GM23248 (cell line): ENCODE data around the gene PDE8B. TPM values are rescaled to one million over a fixed set of nuclear protein-coding genes. Genes with fewer than 3 reads are reported as not detected.

Experiments used
- DNase-seq: peaks from one replicate; pipeline ENCODE4 v3.0.0-alpha.2; 2015
- H2AFZ ChIP-seq: fragments of 200-600 bp; sonication (generic); 2 replicates; pipeline ENCODE4 v1.6.1; 2016; ENCODE audit warnings: antibody characterized with exemption
- H3F3A ChIP-seq: fragments of 200-600 bp; sonication (generic); 2 replicates; pipeline ENCODE4 v1.6.1; 2016; ENCODE audit warnings: mild to moderate bottlenecking, antibody characterized with exemption, mixed run types; ENCODE audit not compliant: insufficient read depth
- H3K27ac ChIP-seq: fragments of 200-600 bp; sonication (generic); 2 replicates; pipeline ENCODE4 v1.5.1; 2016; ENCODE audit warnings: mild to moderate bottlenecking
- H3K27me3 ChIP-seq: fragments of 200-600 bp; sonication (generic); replicated peaks from 2 replicates; pipeline ENCODE4 v1.6.1; 2016; ENCODE audit warnings: mild to moderate bottlenecking; ENCODE audit not compliant: insufficient read depth
- H3K36me3 ChIP-seq: fragments of 200-600 bp; sonication (generic); 2 replicates; pipeline ENCODE4 v1.6.1; 2016; ENCODE audit warnings: low read depth, mild to moderate bottlenecking
- H3K4me1 ChIP-seq: fragments of 200-600 bp; sonication (generic); 2 replicates; pipeline ENCODE4 v1.6.1; 2016; ENCODE audit warnings: mild to moderate bottlenecking; ENCODE audit not compliant: insufficient read depth
- H3K4me2 ChIP-seq: fragments of 200-600 bp; sonication (generic); one replicate; pipeline ENCODE4 v1.6.1; 2016; ENCODE audit warnings: mild to moderate bottlenecking; ENCODE audit not compliant: unreplicated experiment
- H3K4me3 ChIP-seq: fragments of 200-600 bp; sonication (generic); 2 replicates; pipeline ENCODE4 v1.5.1; 2016; ENCODE audit warnings: mild to moderate bottlenecking
- H3K79me2 ChIP-seq: fragments of 200-600 bp; sonication (generic); 2 replicates; pipeline ENCODE4 v1.6.1; 2016; ENCODE audit warnings: mild to moderate bottlenecking; ENCODE audit not compliant: insufficient read depth
- H3K9ac ChIP-seq: fragments of 200-600 bp; sonication (generic); 2 replicates; pipeline ENCODE4 v1.6.1; 2016; ENCODE audit warnings: mild to moderate bottlenecking
- H3K9me2 ChIP-seq: fragments of 200-600 bp; sonication (generic); 2 replicates; pipeline ENCODE4 v1.6.1; 2016; ENCODE audit warnings: mixed run types, mild to moderate bottlenecking, moderate library complexity; ENCODE audit not compliant: insufficient read depth
- H3K9me3 ChIP-seq: fragments of 200-600 bp; sonication (generic); one replicate; pipeline ENCODE4 v1.6.1; 2017; ENCODE audit warnings: low read depth
- H4K20me1 ChIP-seq: fragments of 200-600 bp; sonication (generic); 2 replicates; pipeline ENCODE4 v1.6.0; 2016; ENCODE audit not compliant: insufficient read depth
- EZH2 ChIP-seq: fragments of 200-600 bp; sonication (generic); IDR thresholded peaks from 2 replicates; pipeline ENCODE4 v1.6.1; 2018; ENCODE audit warnings: antibody characterized with exemption, mild to moderate bottlenecking; ENCODE audit not compliant: insufficient read depth, poor library complexity, severe bottlenecking
- EZH2phosphoT487 ChIP-seq: fragments of 200-600 bp; sonication (generic); IDR thresholded peaks from 2 replicates; pipeline ENCODE4 v1.6.1; 2018; ENCODE audit warnings: antibody characterized with exemption, moderate library complexity, mild to moderate bottlenecking, low read depth; ENCODE audit not compliant: insufficient read depth
- WGBS, 2 experiments: methylation state at CpG; one replicate each; pipeline ENCODE4 v1.1.6; 2015 to 2017; ENCODE audit warnings: low lambda C conversion rate in 2 of 2, low coverage in 1 of 2; ENCODE audit errors: missing lambda C conversion rate in 2 of 2; 5-methylcytosine and 5-hydroxymethylcytosine counted together
- in situ Hi-C: fragments of 300-500 bp; cut with MboI; formaldehyde crosslinking; loops from 2 replicates; pipeline ENCODE4 v1.15.0; 2020
- polyA plus RNA-seq: library from polyadenylated mRNA; unstranded; fragments of >200 nt; fragmentation: Nextera tagmentation; extraction: Ambion mirVana; gene quantifications from 2 replicates; pipeline ENCODE4 v1.2.1, GENCODE V29; 2016
- total RNA-seq: library from RNA; depleted of rRNA; stranded (reverse); fragments of >200 nt; shearing (Covaris generic); gene quantifications from 2 replicates; pipeline ENCODE4 v1.2.3, GENCODE V29; 2014

PDE8B gene
- total and polyA plus RNA-seq, 2 experiments from 2014 or later: 0.40 TPM; not detected in 1

DNA sequence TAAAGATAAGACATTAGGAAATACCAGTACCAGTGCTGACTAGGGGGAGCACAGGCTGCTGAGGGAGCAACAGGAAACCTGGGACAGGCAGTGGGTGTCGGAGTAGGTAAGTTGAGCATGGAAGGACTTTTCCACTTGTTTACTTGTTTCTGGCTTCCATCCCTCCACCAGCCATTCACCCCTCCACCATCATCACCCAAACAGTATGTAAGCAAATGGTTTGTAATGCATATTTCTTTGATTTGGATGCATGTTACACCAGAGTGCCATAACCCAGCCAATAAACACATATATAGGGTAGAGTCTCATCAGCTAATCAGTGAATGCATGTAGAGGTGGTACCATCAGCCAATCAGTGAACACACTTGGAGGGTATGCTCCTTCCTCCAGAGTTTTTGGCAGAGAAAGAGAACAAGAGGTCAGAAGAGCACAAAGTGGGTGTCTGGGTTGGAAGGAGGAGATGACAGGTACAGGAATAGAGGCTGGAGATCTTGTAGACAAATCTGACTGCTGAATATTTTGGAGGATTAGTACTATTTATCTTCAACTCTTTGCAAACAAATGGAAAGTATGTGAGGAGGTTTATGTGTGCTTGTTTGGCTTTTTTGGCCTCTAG is 37.7 kb upstream of the PDE8B start:
- Histone ChIP-seq H3K36me3 (no peaks in the 10 kb centered on the region), H3K4me1 (peaks cover 12% of the 10 kb centered on the region), H3K4me2 (no peak overlapping the region), H3K4me3 (no peak overlapping the region), H3K9me2 (no peaks in the 10 kb centered on the region), H3K27me3 (peaks cover 7% of the 10 kb centered on the region), H3K27ac (no peak overlapping the region), H3K9ac (no peak overlapping the region), H3K79me2 (no peaks in the 10 kb centered on the region), H2AFZ (no peak overlapping the region), H3F3A (no peaks in the 10 kb centered on the region), H3K9me3 (no peaks in the 10 kb centered on the region), H4K20me1 (no peaks in the 10 kb centered on the region)
- 89 to 96% methylated on average over 1 of the region's 1 CpG for WGBS, 2 experiments
- in situ Hi-C loops: no loop called here
- no peak for TF ChIP-seq EZH2phosphoT487
- no peak for TF ChIP-seq EZH2
- DNase-seq: no peak

DNA sequence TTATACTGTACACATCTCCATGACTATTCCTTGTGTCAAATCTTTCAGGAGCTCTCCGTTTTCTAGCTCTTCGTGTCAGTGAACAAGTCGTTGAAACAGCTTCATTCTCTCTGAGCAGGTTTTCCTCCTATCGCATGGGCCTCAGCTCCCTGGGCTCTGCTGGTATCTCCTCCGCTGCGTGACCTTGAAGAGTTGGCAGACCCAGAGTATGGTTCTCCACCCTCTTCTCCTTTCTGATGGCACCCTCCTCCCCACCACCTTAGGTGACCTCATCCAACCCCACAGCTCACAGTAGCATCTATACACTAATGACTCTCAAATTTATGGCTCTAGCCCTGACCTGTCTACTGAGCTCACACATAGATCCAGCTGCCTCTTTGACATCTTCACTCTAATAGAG is 36.0 kb upstream of the PDE8B start:
- H3K4me1 ChIP-seq: no peaks in the 10 kb centered on the region
- H3K4me3 ChIP-seq: no peak overlapping the region
- no peak overlapping the region for H3K27ac ChIP-seq
- H3K27me3 ChIP-seq: peaks cover 10% of the 10 kb centered on the region
- H3K36me3 ChIP-seq: no peaks in the 10 kb centered on the region
- no peaks in the 10 kb centered on the region for H3K9me3 ChIP-seq
- no peak overlapping the region for H3K4me2 ChIP-seq
- in situ Hi-C loops: no loop called here
- no peaks in the 10 kb centered on the region for H4K20me1 ChIP-seq
- H3K9me2 ChIP-seq: no peaks in the 10 kb centered on the region
- WGBS, 2 experiments: 59 to 63% methylated on average over 6 of the region's 6 CpGs
- no peak for DNase-seq
- no peaks in the 10 kb centered on the region for H3K79me2 ChIP-seq
- H2AFZ ChIP-seq: no peak overlapping the region
- no peaks in the 10 kb centered on the region for H3F3A ChIP-seq
- TF ChIP-seq EZH2 (no peak), EZH2phosphoT487 (no peak)
- no peak overlapping the region for H3K9ac ChIP-seq

DNA sequence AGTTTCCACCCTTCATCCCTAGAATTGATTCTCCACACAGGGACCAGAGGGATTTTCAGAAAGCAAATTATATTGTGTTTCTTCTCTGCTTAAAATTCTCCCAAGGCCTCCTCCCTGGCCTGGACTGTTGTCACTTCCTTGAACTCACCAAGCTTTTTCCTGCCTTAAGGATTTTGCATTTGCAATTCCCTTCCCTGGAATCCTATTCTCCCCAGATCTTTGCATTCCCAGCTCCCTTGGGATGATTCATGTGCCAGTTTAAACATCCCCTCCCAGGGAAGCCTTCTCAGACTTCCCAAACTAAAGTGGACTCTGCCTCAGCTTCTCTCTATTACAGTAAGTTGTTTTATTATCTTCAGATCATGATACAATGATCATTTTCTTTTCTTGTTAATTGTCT is 35.2 kb upstream of the PDE8B start:
- Histone ChIP-seq H3K27me3 (peaks cover 17% of the 10 kb centered on the region), H3K4me3 (no peak overlapping the region), H4K20me1 (no peaks in the 10 kb centered on the region), H2AFZ (no peak overlapping the region), H3F3A (no peaks in the 10 kb centered on the region), H3K9me2 (no peaks in the 10 kb centered on the region), H3K9ac (no peak overlapping the region), H3K4me2 (no peak overlapping the region), H3K79me2 (no peaks in the 10 kb centered on the region), H3K36me3 (no peaks in the 10 kb centered on the region), H3K4me1 (no peaks in the 10 kb centered on the region), H3K9me3 (no peaks in the 10 kb centered on the region), H3K27ac (no peak overlapping the region)
- TF ChIP-seq EZH2: no peak
- TF ChIP-seq EZH2phosphoT487: no peak
- in situ Hi-C loops: no loop called here
- DNase-seq: no peak

DNA sequence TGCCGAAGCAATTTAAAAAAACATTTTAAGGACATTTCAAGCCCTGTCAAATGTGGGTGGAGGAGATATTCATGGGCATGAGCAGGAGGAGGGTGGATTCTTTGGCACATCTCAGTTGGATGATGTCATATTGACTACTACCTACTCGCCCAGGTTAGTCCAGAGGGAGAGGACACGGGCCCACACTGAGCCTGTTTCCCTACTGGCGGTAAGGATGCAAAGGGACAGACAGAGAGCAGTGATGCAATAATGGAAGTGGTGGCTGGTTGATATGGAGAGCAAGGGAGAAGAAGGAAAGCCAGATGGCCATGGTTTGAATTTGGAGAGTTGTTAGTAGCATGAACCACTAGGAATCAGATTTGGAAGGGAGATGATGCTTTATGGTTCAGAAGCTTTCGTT is 34.1 kb upstream of the PDE8B start:
- Histone ChIP-seq H3K27ac (no peak overlapping the region), H3K9me2 (no peaks in the 10 kb centered on the region), H4K20me1 (no peaks in the 10 kb centered on the region), H3K4me3 (no peak overlapping the region), H3F3A (no peaks in the 10 kb centered on the region), H3K79me2 (no peaks in the 10 kb centered on the region), H2AFZ (no peak overlapping the region), H3K9me3 (no peaks in the 10 kb centered on the region), H3K9ac (no peak overlapping the region), H3K4me1 (no peaks in the 10 kb centered on the region), H3K27me3 (peaks cover 27% of the 10 kb centered on the region), H3K4me2 (no peak overlapping the region), H3K36me3 (no peaks in the 10 kb centered on the region)
- TF ChIP-seq EZH2 (no peak), EZH2phosphoT487 (no peak)
- no peak for DNase-seq
- in situ Hi-C loops: no loop called here
- WGBS, 2 experiments: 81 to 90% methylated on average over 5 of the region's 5 CpGs

DNA sequence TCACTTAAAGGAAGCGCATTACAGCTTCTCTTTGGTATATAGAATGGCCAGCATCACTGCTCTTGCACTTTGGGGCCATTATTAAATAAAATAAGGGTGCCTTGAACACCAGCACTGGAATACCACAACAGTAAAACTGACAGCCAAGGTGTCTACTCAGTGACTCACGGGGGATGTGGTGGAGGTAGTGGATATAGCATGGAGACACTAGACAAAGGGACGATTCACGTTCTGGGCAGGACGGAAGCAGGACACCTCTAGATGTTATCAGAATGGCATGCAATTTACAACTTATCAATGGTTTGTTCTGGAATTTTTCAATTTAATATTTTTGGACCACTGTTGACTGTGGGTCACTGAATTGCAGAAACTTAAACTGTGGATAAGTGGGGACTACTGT is 32.9 kb upstream of the PDE8B start:
- TF ChIP-seq EZH2: no peak
- TF ChIP-seq EZH2phosphoT487: no peak

More for the DNA sequence above, 32.9 kb upstream of the PDE8B start:
- Histone ChIP-seq H3K27me3 (peaks cover 39% of the 10 kb centered on the region), H3K9me2 (no peaks in the 10 kb centered on the region), H3F3A (no peaks in the 10 kb centered on the region), H3K9me3 (no peaks in the 10 kb centered on the region), H3K9ac (no peak overlapping the region), H3K79me2 (no peaks in the 10 kb centered on the region), H3K4me3 (no peak overlapping the region), H3K36me3 (no peaks in the 10 kb centered on the region), H4K20me1 (no peaks in the 10 kb centered on the region), H3K4me1 (no peaks in the 10 kb centered on the region), H3K27ac (no peak overlapping the region), H2AFZ (no peak overlapping the region), H3K4me2 (no peak overlapping the region)
- in situ Hi-C loops: no loop called here
- no peak for DNase-seq
- WGBS, 2 experiments: 65 to 70% methylated on average over 5 of the region's 5 CpGs
